B cell (primary cell): ENCODE measurements around the gene PTPRN2.

Source experiments
- EZH2 ChIP-seq: IDR thresholded peaks from 2 replicates; pipeline ENCODE4 v1.6.1; 2012; ENCODE audit warnings: borderline replicate concordance, low read depth, mild to moderate bottlenecking, moderate library complexity, low read length; ENCODE audit not compliant: insufficient read depth, poor library complexity, severe bottlenecking
- TF ChIP-seq, protein P1 (sequence below): fragments of 200-600 bp; IDR thresholded peaks from one replicate; pipeline ENCODE4 v1.8.0; 2022; ENCODE audit warnings: antibody characterized with exemption, mild to moderate bottlenecking

DNA sequence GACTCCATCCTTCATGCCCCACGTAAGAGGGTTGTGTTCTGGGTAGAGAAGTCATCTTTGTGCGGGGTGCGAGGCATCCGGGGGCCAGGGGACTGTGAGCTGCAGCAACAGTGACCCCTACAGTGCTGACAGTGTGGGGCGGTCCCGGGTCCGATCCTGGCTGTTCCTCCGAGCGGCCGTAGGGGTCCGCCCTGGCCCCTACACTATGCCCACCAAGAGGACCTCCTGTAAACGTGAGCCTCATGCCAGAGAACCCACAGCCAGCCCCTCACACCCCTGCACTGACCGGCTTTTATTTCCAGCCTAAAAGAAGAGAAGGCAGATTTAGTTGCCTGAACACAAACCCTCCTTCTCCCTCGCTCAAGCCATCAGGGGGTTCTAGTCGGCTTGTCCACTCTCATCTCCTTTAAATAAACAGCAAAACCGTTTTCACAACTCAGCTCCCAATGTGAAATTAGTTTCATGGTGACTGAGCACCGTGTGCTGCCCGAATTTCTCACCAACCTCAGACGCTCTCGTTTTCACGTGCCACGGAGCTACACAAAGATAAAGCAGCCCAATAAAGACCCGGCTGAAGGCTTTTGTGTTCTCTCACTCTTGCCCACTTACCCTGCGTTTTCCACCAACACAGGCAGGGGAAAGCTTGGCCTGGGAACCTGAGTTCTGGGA is 588.6 kb downstream of the PTPRN2 start:
- TF ChIP-seq, protein P1, sequence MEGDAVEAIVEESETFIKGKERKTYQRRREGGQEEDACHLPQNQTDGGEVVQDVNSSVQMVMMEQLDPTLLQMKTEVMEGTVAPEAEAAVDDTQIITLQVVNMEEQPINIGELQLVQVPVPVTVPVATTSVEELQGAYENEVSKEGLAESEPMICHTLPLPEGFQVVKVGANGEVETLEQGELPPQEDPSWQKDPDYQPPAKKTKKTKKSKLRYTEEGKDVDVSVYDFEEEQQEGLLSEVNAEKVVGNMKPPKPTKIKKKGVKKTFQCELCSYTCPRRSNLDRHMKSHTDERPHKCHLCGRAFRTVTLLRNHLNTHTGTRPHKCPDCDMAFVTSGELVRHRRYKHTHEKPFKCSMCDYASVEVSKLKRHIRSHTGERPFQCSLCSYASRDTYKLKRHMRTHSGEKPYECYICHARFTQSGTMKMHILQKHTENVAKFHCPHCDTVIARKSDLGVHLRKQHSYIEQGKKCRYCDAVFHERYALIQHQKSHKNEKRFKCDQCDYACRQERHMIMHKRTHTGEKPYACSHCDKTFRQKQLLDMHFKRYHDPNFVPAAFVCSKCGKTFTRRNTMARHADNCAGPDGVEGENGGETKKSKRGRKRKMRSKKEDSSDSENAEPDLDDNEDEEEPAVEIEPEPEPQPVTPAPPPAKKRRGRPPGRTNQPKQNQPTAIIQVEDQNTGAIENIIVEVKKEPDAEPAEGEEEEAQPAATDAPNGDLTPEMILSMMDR = no peak
- no peak for TF ChIP-seq EZH2
